ENCODE data around the gene HAGH.
A peak's percentile ranks its signal among the peaks of the same experiment; 100 is the strongest.

HAGH gene

GRCh38 chr16:1775006-1775845 lies 51.4 kb downstream of the HAGH start:
- DNase-seq (ENCODE audit: low read depth in 2 of 3, low spot score in 2 of 3) = no peak

- no peak for DNase-seq (ENCODE audit: low read depth in 2 of 3, low spot score in 2 of 3)
Observed at GRCh38 chr16:1774448-1774780, 52.2 kb downstream of the HAGH start.

- no peak for DNase-seq (ENCODE audit: low read depth in 2 of 3, low spot score in 2 of 3)
Observed at GRCh38 chr16:1773703-1774447, 52.8 kb downstream of the HAGH start.

GRCh38 chr16:1772908-1773702 lies 53.5 kb downstream of the HAGH start, which contains the start of gene MRPS34:
Gene MRPS34, minus strand, starts transcription at chr16:1773134. Its CDS starts 15 bp downstream, at chr16:1773119.
- peak; percentile 65 to 77 (median 66) for DNase-seq (ENCODE audit: low read depth in 2 of 3, low spot score in 2 of 3)

GRCh38 chr16:1772362-1772907 lies 54.2 kb downstream of the HAGH start, which contains the start of gene EME2:
Gene EME2, plus strand, starts transcription at chr16:1772810. Its CDS starts 418 bp downstream, at chr16:1773228.
- DNase-seq (ENCODE audit: low read depth in 2 of 3, low spot score in 2 of 3) = peak in 2 of 3 experiments; percentile 27 to 32

- peak in 1 of 3 experiments; percentile 28 for DNase-seq (ENCODE audit: low read depth in 2 of 3, low spot score in 2 of 3)
Observed at GRCh38 chr16:1771864-1772361, 54.7 kb downstream of the HAGH start.

- DNase-seq (ENCODE audit: low read depth in 2 of 3, low spot score in 2 of 3) = peak; percentile 51 to 63 (median 56)
Observed at GRCh38 chr16:1771188-1771863, 55.3 kb downstream of the HAGH start, which contains the start of gene NME3. Gene NME3, minus strand, starts transcription at chr16:1771543. Its CDS starts 9 bp downstream, at chr16:1771534.

GRCh38 chr16:1770328-1771187 lies 56.1 kb downstream of the HAGH start:
- peak in 1 of 3 experiments; percentile 33 for DNase-seq (ENCODE audit: low read depth in 2 of 3, low spot score in 2 of 3)

- no peak for DNase-seq (ENCODE audit: low read depth in 2 of 3, low spot score in 2 of 3)
Observed at GRCh38 chr16:1769402-1770300, 57.0 kb downstream of the HAGH start.

GRCh38 chr16:1768767-1769401 lies 57.7 kb downstream of the HAGH start:
- no peak for DNase-seq (ENCODE audit: low read depth in 2 of 3, low spot score in 2 of 3)

GRCh38 chr16:1768061-1768766 lies 58.4 kb downstream of the HAGH start:
- DNase-seq (ENCODE audit: low read depth in 2 of 3, low spot score in 2 of 3) = no peak

GRCh38 chr16:1767116-1767994 lies 59.3 kb downstream of the HAGH start:
- DNase-seq (ENCODE audit: low read depth in 2 of 3, low spot score in 2 of 3) = no peak

- no peak for DNase-seq (ENCODE audit: low read depth in 2 of 3, low spot score in 2 of 3)
Observed at GRCh38 chr16:1766701-1767100, 59.9 kb downstream of the HAGH start.

GRCh38 chr16:1766231-1766630 lies 60.4 kb downstream of the HAGH start:
- no peak for DNase-seq (ENCODE audit: low read depth in 2 of 3, low spot score in 2 of 3)

- no peak for DNase-seq (ENCODE audit: low read depth in 2 of 3, low spot score in 2 of 3)
Observed at GRCh38 chr16:1765826-1766225, 60.8 kb downstream of the HAGH start.

- no peak for DNase-seq (ENCODE audit: low read depth in 2 of 3, low spot score in 2 of 3)
Observed at GRCh38 chr16:1764971-1765370, 61.7 kb downstream of the HAGH start.
